Measurements from ENCODE around the gene TMTC2.

The TMTC2 gene

GRCh38 chr12:83102499-83102898 lies 415.8 kb downstream of the TMTC2 start:
- ChIA-PET POLR2A (interaction anchor here (0.5 kb wide), 1 partner anchor 291 kb away, joined by 5 read pairs; no protein-coding TSS in a partner anchor), CTCF (no interaction called here)
- H3K36me3 ChIP-seq (ENCODE audit: control insufficient read depth in 2 of 2, insufficient read depth in 1 of 2, low read length in 2 of 2) = no peaks in the 10 kb centered on the region
- no peak overlapping the region for H3K4me3 ChIP-seq (ENCODE audit: low read depth, low read length)
- no peak for TF ChIP-seq ZSCAN18 (tag by site-specific recombination; IDR thresholded peaks at IDR 0.05)
- no peak for TF ChIP-seq ZNF10 (tag by site-specific recombination; IDR thresholded peaks at IDR 0.05)
- TF ChIP-seq, protein P1, sequence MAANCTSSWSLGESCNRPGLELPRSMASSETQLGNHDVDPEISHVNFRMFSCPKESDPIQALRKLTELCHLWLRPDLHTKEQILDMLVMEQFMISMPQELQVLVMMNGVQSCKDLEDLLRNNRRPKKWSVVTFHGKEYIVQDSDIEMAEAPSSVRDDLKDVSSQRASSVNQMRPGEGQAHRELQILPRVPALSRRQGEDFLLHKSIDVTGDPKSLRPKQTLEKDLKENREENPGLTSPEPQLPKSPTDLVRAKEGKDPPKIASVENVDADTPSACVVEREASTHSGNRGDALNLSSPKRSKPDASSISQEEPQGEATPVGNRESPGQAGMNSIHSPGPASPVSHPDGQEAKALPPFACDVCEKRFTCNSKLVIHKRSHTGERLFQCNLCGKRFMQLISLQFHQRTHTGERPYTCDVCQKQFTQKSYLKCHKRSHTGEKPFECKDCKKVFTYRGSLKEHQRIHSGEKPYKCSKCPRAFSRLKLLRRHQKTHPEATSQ (tag by site-specific recombination; IDR thresholded peaks at IDR 0.05) = no peak
- no peak for TF ChIP-seq GLIS1 (tag by site-specific recombination; IDR thresholded peaks at IDR 0.05)
- no peak for TF ChIP-seq ZNF837 (tag by site-specific recombination; IDR thresholded peaks at IDR 0.05)
- TF ChIP-seq, protein P2, sequence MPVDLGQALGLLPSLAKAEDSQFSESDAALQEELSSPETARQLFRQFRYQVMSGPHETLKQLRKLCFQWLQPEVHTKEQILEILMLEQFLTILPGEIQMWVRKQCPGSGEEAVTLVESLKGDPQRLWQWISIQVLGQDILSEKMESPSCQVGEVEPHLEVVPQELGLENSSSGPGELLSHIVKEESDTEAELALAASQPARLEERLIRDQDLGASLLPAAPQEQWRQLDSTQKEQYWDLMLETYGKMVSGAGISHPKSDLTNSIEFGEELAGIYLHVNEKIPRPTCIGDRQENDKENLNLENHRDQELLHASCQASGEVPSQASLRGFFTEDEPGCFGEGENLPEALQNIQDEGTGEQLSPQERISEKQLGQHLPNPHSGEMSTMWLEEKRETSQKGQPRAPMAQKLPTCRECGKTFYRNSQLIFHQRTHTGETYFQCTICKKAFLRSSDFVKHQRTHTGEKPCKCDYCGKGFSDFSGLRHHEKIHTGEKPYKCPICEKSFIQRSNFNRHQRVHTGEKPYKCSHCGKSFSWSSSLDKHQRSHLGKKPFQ (tag by site-specific recombination; IDR thresholded peaks at IDR 0.05) = no peak
- no peak for TF ChIP-seq ZFP3 (tag by site-specific recombination; IDR thresholded peaks at IDR 0.05; ENCODE audit: low read depth)
- no peak for TF ChIP-seq MYNN (tag by site-specific recombination; IDR thresholded peaks at IDR 0.05; ENCODE audit: borderline replicate concordance)
- TF ChIP-seq ZNF394 (tag by site-specific recombination; IDR thresholded peaks at IDR 0.05; ENCODE audit: borderline replicate concordance) = no peak
- TF ChIP-seq ZNF473 (tag by site-specific recombination; IDR thresholded peaks at IDR 0.05) = no peak
- TF ChIP-seq KLF16 (tag by site-specific recombination; IDR thresholded peaks at IDR 0.05) = no peak
- H3K9me3 ChIP-seq (ENCODE audit: control insufficient read depth, insufficient read depth, low read depth, low read length) = no peaks in the 10 kb centered on the region
- no peak overlapping the region for H3K27ac ChIP-seq (ENCODE audit: extremely low read depth, low read depth, low read length)
- 0 out of 2 replicates have a peak, but pooled peaks cover 3% of the 10 kb centered on the region for H3K4me1 ChIP-seq (ENCODE audit: control insufficient read depth, insufficient read depth, low read length)

DNA sequence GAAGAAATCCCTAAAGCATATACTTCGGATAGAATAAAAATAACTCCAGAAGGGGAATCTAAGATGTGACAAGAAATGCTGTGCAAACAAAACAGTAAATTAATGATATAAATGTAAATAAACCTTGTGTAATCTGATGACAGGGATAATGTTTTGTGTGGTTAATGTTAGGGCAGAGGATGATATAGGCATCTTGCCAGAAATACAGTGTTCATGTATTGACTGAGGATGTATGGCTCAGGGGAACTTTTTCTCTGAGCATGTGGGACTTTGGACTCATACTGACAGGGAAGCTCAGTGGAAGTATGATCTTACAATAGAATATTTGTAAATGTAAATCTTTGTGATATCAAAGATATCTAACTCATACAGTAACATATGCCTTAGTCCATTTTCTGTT lies 420.2 kb downstream of the TMTC2 start:
- H3K4me3 ChIP-seq (ENCODE audit: low read depth, low read length) = no peak overlapping the region
- 0 out of 2 replicates have a peak, but pooled peaks cover 3% of the 10 kb centered on the region for H3K4me1 ChIP-seq (ENCODE audit: control insufficient read depth, insufficient read depth, low read length)
- no peaks in the 10 kb centered on the region for H3K9me3 ChIP-seq (ENCODE audit: control insufficient read depth, insufficient read depth, low read depth, low read length)
- ChIA-PET POLR2A (no interaction called here), CTCF (interaction anchor here (0.5 to 0.6 kb wide), 2 partner anchors 25 to 458 kb away, joined by 3 read pairs; no protein-coding TSS in a partner anchor)
- no peak overlapping the region for H3K27ac ChIP-seq (ENCODE audit: extremely low read depth, low read depth, low read length)
- no peaks in the 10 kb centered on the region for H3K36me3 ChIP-seq (ENCODE audit: control insufficient read depth in 2 of 2, insufficient read depth in 1 of 2, low read length in 2 of 2)
- TF ChIP-seq ZXDB (tag by site-specific recombination; IDR thresholded peaks at IDR 0.05) = no peak
- TF ChIP-seq ZNF510 (tag by site-specific recombination; IDR thresholded peaks at IDR 0.05; ENCODE audit: insufficient replicate concordance) = no peak
- no peak for TF ChIP-seq ZNF354C (tag by site-specific recombination; IDR thresholded peaks at IDR 0.05; ENCODE audit: borderline replicate concordance, low read depth)
- no peak for TF ChIP-seq ZFP3 (tag by site-specific recombination; IDR thresholded peaks at IDR 0.05; ENCODE audit: low read depth)
- no peak for TF ChIP-seq ZNF138 (tag by site-specific recombination; IDR thresholded peaks at IDR 0.05; ENCODE audit: borderline replicate concordance)
- TF ChIP-seq GLIS2 (tag by site-specific recombination; IDR thresholded peaks at IDR 0.05) = no peak
- TF ChIP-seq ZNF184 (tag by site-specific recombination; IDR thresholded peaks at IDR 0.05) = no peak
- TF ChIP-seq ZNF350 (tag by site-specific recombination; IDR thresholded peaks at IDR 0.05) = no peak
- TF ChIP-seq ZNF558 (tag by site-specific recombination; IDR thresholded peaks at IDR 0.05) = no peak
- TF ChIP-seq ZNF426 (tag by site-specific recombination; IDR thresholded peaks at IDR 0.05) = no peak
- TF ChIP-seq ZFP69B (tag by site-specific recombination; IDR thresholded peaks at IDR 0.05) = no peak
- TF ChIP-seq, protein P3, sequence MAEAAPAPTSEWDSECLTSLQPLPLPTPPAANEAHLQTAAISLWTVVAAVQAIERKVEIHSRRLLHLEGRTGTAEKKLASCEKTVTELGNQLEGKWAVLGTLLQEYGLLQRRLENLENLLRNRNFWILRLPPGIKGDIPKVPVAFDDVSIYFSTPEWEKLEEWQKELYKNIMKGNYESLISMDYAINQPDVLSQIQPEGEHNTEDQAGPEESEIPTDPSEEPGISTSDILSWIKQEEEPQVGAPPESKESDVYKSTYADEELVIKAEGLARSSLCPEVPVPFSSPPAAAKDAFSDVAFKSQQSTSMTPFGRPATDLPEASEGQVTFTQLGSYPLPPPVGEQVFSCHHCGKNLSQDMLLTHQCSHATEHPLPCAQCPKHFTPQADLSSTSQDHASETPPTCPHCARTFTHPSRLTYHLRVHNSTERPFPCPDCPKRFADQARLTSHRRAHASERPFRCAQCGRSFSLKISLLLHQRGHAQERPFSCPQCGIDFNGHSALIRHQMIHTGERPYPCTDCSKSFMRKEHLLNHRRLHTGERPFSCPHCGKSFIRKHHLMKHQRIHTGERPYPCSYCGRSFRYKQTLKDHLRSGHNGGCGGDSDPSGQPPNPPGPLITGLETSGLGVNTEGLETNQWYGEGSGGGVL (tag by site-specific recombination; IDR thresholded peaks at IDR 0.05) = no peak
- TF ChIP-seq HOXA7 (CRISPR knock-in tag; IDR thresholded peaks at IDR 0.05; ENCODE audit: borderline replicate concordance) = no peak
- TF ChIP-seq ZNF341 (tag by site-specific recombination; IDR thresholded peaks at IDR 0.05; ENCODE audit: low read depth) = no peak
- TF ChIP-seq PRDM10 (tag by site-specific recombination; IDR thresholded peaks at IDR 0.05) = no peak
- TF ChIP-seq ZNF48 (tag by site-specific recombination; IDR thresholded peaks at IDR 0.05) = no peak
